Prostate gland (tissue), 2 donors: ENCODE data around the gene IFI6.

Source experiments
- CTCF ChIP-seq, 4 experiments: fragments of 200-600 bp in 2 of 4; fragments of 450-650 bp in 2 of 4; sonication (generic) in 2 of 4; IDR thresholded peaks; 1 replicate in 3 of 4; 2 replicates in 1 of 4; pipeline ENCODE4 v1.5.1; 2016 to 2019; ENCODE audit warnings: antibody characterized with exemption in 4 of 4, mild to moderate bottlenecking in 2 of 4, moderate library complexity in 2 of 4
- POLR2A ChIP-seq: fragments of 450-650 bp; IDR thresholded peaks from one replicate; pipeline ENCODE4 v1.6.1; 2016; ENCODE audit warnings: antibody characterized with exemption, mild to moderate bottlenecking

DNA sequence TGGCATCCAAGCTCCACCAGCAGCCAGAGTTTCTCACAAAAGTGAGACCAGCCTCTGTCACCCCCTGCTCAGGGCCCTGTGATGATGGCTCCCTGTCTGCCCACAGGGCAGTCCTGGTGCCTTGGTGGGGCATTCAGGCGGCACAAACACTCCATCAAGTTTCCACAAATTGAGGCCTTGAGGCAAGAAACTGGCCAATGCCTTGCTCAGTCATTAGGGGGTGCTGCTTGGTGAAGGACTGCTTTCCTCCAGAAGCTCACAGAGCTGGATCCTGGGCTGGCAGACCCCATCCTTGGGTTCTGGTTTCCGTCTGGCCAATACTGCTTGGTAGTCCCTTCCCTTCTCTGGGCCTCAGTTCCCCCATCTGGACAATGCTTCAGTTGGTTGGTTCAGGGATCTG, 55.6 kb downstream of the IFI6 start:
- TF ChIP-seq CTCF (IDR thresholded peaks at IDR 0.05): no peak
- TF ChIP-seq POLR2A: no peak
